ENCODE results near the gene ZNF438. TPM values are rescaled to one million over a fixed set of nuclear protein-coding genes. Genes with fewer than 3 reads are reported as not detected.
A peak's percentile ranks its signal among the peaks of the same experiment; 100 is the strongest.

ZNF438 gene
- total RNA-seq, 1 donor from 2014 or later = 1.3 TPM

DNA sequence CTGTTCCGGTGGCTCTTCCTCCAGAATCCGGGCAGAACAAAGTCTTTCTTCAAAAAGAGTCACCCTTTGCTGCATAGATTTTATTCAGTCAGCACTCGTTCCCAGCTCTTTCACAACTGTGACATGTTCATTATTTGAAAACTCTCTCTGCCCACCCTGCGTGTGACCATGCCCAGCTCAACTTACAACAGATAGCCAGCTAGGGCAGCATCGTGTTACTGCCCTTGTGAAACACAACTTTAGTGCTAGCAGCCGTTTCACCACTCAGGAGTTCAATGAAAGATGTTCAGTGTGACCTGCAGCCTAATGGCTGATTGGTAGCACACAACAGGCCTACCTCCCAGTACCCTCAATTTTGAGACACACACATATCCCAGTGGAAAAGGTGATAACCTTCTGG lies 57.9 kb downstream of the ZNF438 start:
- no peaks in the 10 kb centered on the region for H3K9me3 Mint-ChIP-seq
- no peak overlapping the region for H3K4me3 Mint-ChIP-seq
- Histone ChIP-seq H3K27ac (no peak overlapping the region), H3K4me1 (no peaks in the 10 kb centered on the region), H3K79me2 (ENCODE audit: low read depth) (no peaks in the 10 kb centered on the region), H4K20me1 (ENCODE audit: low read depth) (no peaks in the 10 kb centered on the region), H3K4me2 (no peak overlapping the region), H3K27me3 (no peaks in the 10 kb centered on the region), H3F3A (ENCODE audit: low read depth) (no peaks in the 10 kb centered on the region), H3K36me3 (no peaks in the 10 kb centered on the region), H3K9ac (no peak overlapping the region), H3K9me3 (ENCODE audit: low read depth) (no peaks in the 10 kb centered on the region), H2AFZ (replicated peaks) (no peak overlapping the region), H3K4me3 (no peak overlapping the region)
- DNase-seq (ENCODE audit: low spot score) = no peak
- TF ChIP-seq, protein P1, sequence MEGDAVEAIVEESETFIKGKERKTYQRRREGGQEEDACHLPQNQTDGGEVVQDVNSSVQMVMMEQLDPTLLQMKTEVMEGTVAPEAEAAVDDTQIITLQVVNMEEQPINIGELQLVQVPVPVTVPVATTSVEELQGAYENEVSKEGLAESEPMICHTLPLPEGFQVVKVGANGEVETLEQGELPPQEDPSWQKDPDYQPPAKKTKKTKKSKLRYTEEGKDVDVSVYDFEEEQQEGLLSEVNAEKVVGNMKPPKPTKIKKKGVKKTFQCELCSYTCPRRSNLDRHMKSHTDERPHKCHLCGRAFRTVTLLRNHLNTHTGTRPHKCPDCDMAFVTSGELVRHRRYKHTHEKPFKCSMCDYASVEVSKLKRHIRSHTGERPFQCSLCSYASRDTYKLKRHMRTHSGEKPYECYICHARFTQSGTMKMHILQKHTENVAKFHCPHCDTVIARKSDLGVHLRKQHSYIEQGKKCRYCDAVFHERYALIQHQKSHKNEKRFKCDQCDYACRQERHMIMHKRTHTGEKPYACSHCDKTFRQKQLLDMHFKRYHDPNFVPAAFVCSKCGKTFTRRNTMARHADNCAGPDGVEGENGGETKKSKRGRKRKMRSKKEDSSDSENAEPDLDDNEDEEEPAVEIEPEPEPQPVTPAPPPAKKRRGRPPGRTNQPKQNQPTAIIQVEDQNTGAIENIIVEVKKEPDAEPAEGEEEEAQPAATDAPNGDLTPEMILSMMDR (IDR thresholded peaks at IDR 0.05) = no peak
- peaks cover 4% of the 10 kb centered on the region for H3K4me1 Mint-ChIP-seq
- peak overlapping the region; percentile 78 for H3K27ac Mint-ChIP-seq
- no peaks in the 10 kb centered on the region for H3K36me3 Mint-ChIP-seq
- H3K27me3 Mint-ChIP-seq (ENCODE audit: insufficient read depth, low read depth) = no peaks in the 10 kb centered on the region

DNA sequence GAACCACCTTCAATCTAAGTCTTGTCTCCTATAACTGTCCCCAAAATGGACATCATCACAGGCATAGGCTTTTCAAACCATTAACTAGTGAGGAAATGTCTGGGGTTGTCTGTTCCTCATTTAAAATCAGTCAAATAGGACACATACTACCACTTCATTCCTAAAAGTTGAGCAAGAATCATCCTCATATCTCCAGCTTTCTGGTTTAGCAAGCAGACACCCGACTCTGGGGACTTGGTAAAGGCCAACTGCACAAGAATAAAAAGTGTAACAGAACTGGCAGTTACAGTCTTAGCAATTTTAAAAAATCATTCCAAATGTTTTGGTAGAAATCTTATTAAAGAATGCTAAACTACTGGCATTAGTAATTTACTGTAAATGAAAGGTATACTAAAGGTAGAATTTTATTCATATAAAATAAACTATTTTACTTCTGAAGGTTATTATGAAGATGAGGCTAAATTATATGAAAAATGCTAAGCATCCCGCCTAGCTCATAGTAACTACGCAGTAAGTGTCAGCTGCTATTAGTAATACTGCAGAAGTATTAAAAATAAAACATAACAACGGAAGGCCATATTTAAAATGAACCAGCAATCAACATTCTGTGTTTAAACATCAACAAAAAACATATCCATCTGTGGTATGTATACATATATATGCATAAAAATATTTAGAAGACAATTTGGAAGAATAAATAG lies 60.8 kb downstream of the ZNF438 start:
- Mint-ChIP-seq H3K27me3 (ENCODE audit: insufficient read depth, low read depth) (no peaks in the 10 kb centered on the region), H3K4me3 (no peak overlapping the region), H3K4me1 (peaks cover 8% of the 10 kb centered on the region), H3K27ac (no peak overlapping the region), H3K9me3 (no peaks in the 10 kb centered on the region), H3K36me3 (no peaks in the 10 kb centered on the region)
- Histone ChIP-seq H4K20me1 (ENCODE audit: low read depth) (no peaks in the 10 kb centered on the region), H3K79me2 (ENCODE audit: low read depth) (no peaks in the 10 kb centered on the region), H3K4me3 (no peak overlapping the region), H3K4me1 (no peaks in the 10 kb centered on the region), H2AFZ (replicated peaks) (no peak overlapping the region), H3K9me3 (ENCODE audit: low read depth) (no peaks in the 10 kb centered on the region), H3K27me3 (no peaks in the 10 kb centered on the region), H3F3A (ENCODE audit: low read depth) (no peaks in the 10 kb centered on the region), H3K9ac (no peak overlapping the region), H3K27ac (no peak overlapping the region), H3K36me3 (no peaks in the 10 kb centered on the region), H3K4me2 (no peak overlapping the region)
- no peak for DNase-seq (ENCODE audit: low spot score)
- TF ChIP-seq, protein P1 (IDR thresholded peaks at IDR 0.05) = no peak
- TF ChIP-seq EZH2 (IDR thresholded peaks at IDR 0.05) (no peak), EZH2phosphoT487 (IDR thresholded peaks at IDR 0.05) (no peak)

DNA sequence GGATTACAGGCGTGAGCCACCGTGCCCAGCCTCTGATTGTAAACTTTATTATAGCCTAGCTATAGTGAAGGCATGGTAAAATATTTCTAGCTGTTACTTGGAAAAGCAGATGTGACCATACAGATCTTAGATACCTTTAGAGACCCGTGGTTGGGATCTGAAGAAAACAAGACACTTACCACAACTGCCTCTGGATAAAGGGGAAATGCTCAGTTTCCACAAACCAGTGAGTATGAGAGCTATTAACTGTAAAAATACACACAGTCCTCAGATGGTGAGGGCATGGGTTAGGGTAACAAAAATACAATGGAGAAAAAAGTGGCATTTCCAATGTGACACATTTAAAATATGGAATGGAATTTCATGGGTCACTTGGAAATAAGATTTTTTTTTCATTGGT lies 63.0 kb downstream of the ZNF438 start:
- peaks cover 7% of the 10 kb centered on the region for H3K4me1 Mint-ChIP-seq

More for the DNA sequence above, 63.0 kb downstream of the ZNF438 start:
- H3F3A ChIP-seq (ENCODE audit: low read depth) = no peaks in the 10 kb centered on the region
- Mint-ChIP-seq H3K27ac (no peak overlapping the region), H3K4me3 (no peak overlapping the region), H3K36me3 (no peaks in the 10 kb centered on the region), H3K27me3 (ENCODE audit: insufficient read depth, low read depth) (no peaks in the 10 kb centered on the region), H3K9me3 (no peaks in the 10 kb centered on the region)
- H3K9me3 ChIP-seq (ENCODE audit: low read depth) = no peaks in the 10 kb centered on the region
- H3K4me1 ChIP-seq = no peaks in the 10 kb centered on the region
- H3K27ac ChIP-seq = no peak overlapping the region
- TF ChIP-seq EZH2phosphoT487 (IDR thresholded peaks at IDR 0.05) = no peak
- no peak for TF ChIP-seq EZH2 (IDR thresholded peaks at IDR 0.05)
- TF ChIP-seq, protein P1 (IDR thresholded peaks at IDR 0.05) = no peak
- DNase-seq (ENCODE audit: low spot score) = no peak
- no peak overlapping the region for H2AFZ ChIP-seq (replicated peaks)
- no peaks in the 10 kb centered on the region for H4K20me1 ChIP-seq (ENCODE audit: low read depth)
- H3K4me3 ChIP-seq = no peak overlapping the region
- H3K9ac ChIP-seq = no peak overlapping the region
- no peak overlapping the region for H3K4me2 ChIP-seq
- H3K36me3 ChIP-seq = no peaks in the 10 kb centered on the region
- H3K27me3 ChIP-seq = no peaks in the 10 kb centered on the region
- no peaks in the 10 kb centered on the region for H3K79me2 ChIP-seq (ENCODE audit: low read depth)

Measured in neural progenitor cell (in vitro differentiated cells).